HepG2 (cell line): ENCODE results near the gene TOR1B. TPM values are rescaled to one million over a fixed set of nuclear protein-coding genes. Genes with fewer than 3 reads are reported as not detected.
A peak's percentile ranks its signal among the peaks of the same experiment; 100 is the strongest.

Experiments used
- ELF4 ChIP-seq: sonication (generic); formaldehyde crosslinking; IDR thresholded peaks from 2 replicates; pipeline ENCODE4 v1.5.0; 2020; ENCODE audit warnings: missing genetic modification reagents, mild to moderate bottlenecking, moderate library complexity, borderline replicate concordance
- JUND ChIP-seq: sonication (generic); formaldehyde crosslinking; IDR thresholded peaks from 2 replicates; pipeline ENCODE4 v1.8.0; 2022; ENCODE audit warnings: mild to moderate bottlenecking, missing genetic modification reagents
- KDM1A ChIP-seq: IDR thresholded peaks from 2 replicates; pipeline ENCODE4 v1.6.1; 2016; ENCODE audit warnings: missing compliant biosample characterization
- KDM5B ChIP-seq: sonication (generic); formaldehyde crosslinking; IDR thresholded peaks from 2 replicates; pipeline ENCODE4 v1.4.0; 2020; ENCODE audit warnings: missing genetic modification reagents, mild to moderate bottlenecking, borderline replicate concordance
- KMT2A ChIP-seq: sonication (generic); formaldehyde crosslinking; IDR thresholded peaks from 2 replicates; pipeline ENCODE4 v1.4.0; 2020; ENCODE audit warnings: missing genetic modification reagents
- PHF20 ChIP-seq: sonication (generic); formaldehyde crosslinking; IDR thresholded peaks from 2 replicates; pipeline ENCODE4 v1.5.0; 2020; ENCODE audit warnings: mild to moderate bottlenecking, missing genetic modification reagents
- POGZ ChIP-seq: sonication (generic); formaldehyde crosslinking; IDR thresholded peaks from 2 replicates; pipeline ENCODE4 v1.4.0; 2020; ENCODE audit warnings: mild to moderate bottlenecking, missing genetic modification reagents
- RARG ChIP-seq: sonication (generic); formaldehyde crosslinking; IDR thresholded peaks from 2 replicates; pipeline ENCODE4 v1.4.0; 2020; ENCODE audit warnings: low read depth, mild to moderate bottlenecking, missing genetic modification reagents
- RNF2 ChIP-seq: fragments of 450-650 bp; conservative IDR thresholded peaks from 2 replicates; pipeline ENCODE4 v1.6.1; 2016; ENCODE audit warnings: low read depth
- TCF7L2 ChIP-seq: IDR thresholded peaks from 2 replicates; pipeline ENCODE4 v1.6.1; 2011; ENCODE audit warnings: mild to moderate bottlenecking, low read depth, low read length, moderate library complexity
- TGIF2 ChIP-seq: IDR thresholded peaks from 2 replicates; pipeline ENCODE4 v1.6.1; 2016; ENCODE audit warnings: control low read depth, missing compliant biosample characterization
- ZFY ChIP-seq: sonication (generic); formaldehyde crosslinking; IDR thresholded peaks from 2 replicates; pipeline ENCODE4 v1.4.0; 2020; ENCODE audit warnings: missing genetic modification reagents
- ZNF761 ChIP-seq: sonication (generic); formaldehyde crosslinking; conservative IDR thresholded peaks from 2 replicates; pipeline ENCODE4 v1.4.0; 2020; ENCODE audit warnings: mild to moderate bottlenecking, missing genetic modification reagents
- polyA plus RNA-seq, 8 experiments: library from polyadenylated mRNA; depleted of rRNA in 3 of 8; stranded (reverse) in 7 of 8; unstranded in 1 of 8; fragments of >200 nt; fragmentation: Illumina TruSeq in 4 of 8; extraction: Trizol in 4 of 8; gene quantifications; 2 replicates each; pipeline versions ENCODE4 v1.2.1 to v1.2.3, GENCODE V29; 2011 to 2016; ENCODE audit warnings: low read depth in 4 of 8, missing spikeins in 1 of 8, mixed read lengths in 1 of 8; ENCODE audit not compliant: insufficient read depth in 1 of 8
- total RNA-seq, 5 experiments: library from RNA; depleted of rRNA; stranded (reverse); fragments of >200 nt; fragmentation: Illumina TruSeq; extraction: Trizol; gene quantifications; 2 replicates each; pipeline ENCODE4 v1.2.3, GENCODE V29; 2016; ENCODE audit warnings: low read depth in 1 of 5
- TF ChIP-seq, protein P1 (sequence below): sonication (generic); formaldehyde crosslinking; IDR thresholded peaks from 2 replicates; pipeline ENCODE4 v1.4.0; 2020; ENCODE audit warnings: mild to moderate bottlenecking, missing genetic modification reagents
- TF ChIP-seq, protein P2 (sequence below), 2 experiments: sonication (generic) in 1 of 2; formaldehyde crosslinking in 1 of 2; IDR thresholded peaks; 2 replicates each; pipeline versions ENCODE4 v1.6.1 to v1.9.0; 2014 to 2022; ENCODE audit warnings: antibody characterized with exemption in 1 of 2, borderline replicate concordance in 1 of 2, inconsistent platforms in 1 of 2, low read depth in 1 of 2, missing genetic modification reagents in 1 of 2
- TF ChIP-seq, protein P3 (sequence below): sonication (generic); formaldehyde crosslinking; IDR thresholded peaks from 2 replicates; pipeline ENCODE4 v1.4.0; 2020; ENCODE audit warnings: mild to moderate bottlenecking, missing genetic modification reagents
- TF ChIP-seq, protein P4 (sequence below): sonication (generic); formaldehyde crosslinking; IDR thresholded peaks from 2 replicates; pipeline ENCODE4 v1.5.1; 2020; ENCODE audit warnings: mild to moderate bottlenecking, missing genetic modification reagents, moderate library complexity
- TF ChIP-seq, protein P5 (sequence below): sonication (generic); formaldehyde crosslinking; IDR thresholded peaks from 2 replicates; pipeline ENCODE4 v1.4.0; 2020; ENCODE audit warnings: missing genetic modification reagents

TOR1B gene
- total and polyA plus RNA-seq, 2 of the 13 experiments (the other 11 are each of a cell fraction or from before 2014, with no cell fraction given): 18.1 to 21.3 TPM

DNA sequence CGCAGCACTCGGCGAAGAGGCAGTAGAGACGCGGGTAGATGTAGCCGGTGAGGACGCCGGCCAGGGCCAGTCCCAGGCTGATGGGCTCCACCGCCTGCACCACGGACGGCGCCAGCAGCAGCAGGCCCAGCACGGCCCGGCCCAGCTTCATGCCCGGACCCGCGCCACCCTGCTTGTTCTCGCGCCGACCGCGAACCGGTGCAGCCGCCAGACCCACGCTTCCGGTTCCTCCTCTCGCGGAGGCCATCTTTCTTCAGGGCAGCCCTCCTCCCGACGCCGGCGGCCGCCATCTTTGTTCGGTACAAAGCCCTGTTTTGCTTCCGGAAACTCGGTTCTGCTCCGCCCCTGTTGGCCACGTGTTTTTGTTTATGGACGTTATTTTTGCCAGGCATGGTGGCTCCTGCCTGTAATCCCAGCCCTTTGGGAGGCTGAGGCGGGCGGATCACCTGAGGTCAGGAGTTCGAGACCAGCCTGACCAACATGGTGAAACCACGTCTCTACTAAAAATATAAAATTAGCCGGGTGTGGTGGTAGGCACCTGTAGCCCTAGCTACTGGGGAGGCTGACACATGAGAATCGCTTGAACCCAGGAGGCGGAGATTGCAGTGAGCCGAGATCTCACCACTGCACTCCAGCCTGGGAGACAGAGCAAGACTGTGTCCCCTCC lies 21.1 kb downstream of the TOR1B start, which contains the start of gene TOR1A (continued):
- TF ChIP-seq, protein P1, sequence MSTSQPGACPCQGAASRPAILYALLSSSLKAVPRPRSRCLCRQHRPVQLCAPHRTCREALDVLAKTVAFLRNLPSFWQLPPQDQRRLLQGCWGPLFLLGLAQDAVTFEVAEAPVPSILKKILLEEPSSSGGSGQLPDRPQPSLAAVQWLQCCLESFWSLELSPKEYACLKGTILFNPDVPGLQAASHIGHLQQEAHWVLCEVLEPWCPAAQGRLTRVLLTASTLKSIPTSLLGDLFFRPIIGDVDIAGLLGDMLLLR (CRISPR knock-in tag): peak; percentile 89
- peak; percentile 77 for TF ChIP-seq KDM5B
- peak; percentile 75; the same call in 1 of the 2 replicates for TF ChIP-seq TGIF2 (CRISPR knock-in tag)
- no peak for TF ChIP-seq TCF7L2
- TF ChIP-seq, protein P2, sequence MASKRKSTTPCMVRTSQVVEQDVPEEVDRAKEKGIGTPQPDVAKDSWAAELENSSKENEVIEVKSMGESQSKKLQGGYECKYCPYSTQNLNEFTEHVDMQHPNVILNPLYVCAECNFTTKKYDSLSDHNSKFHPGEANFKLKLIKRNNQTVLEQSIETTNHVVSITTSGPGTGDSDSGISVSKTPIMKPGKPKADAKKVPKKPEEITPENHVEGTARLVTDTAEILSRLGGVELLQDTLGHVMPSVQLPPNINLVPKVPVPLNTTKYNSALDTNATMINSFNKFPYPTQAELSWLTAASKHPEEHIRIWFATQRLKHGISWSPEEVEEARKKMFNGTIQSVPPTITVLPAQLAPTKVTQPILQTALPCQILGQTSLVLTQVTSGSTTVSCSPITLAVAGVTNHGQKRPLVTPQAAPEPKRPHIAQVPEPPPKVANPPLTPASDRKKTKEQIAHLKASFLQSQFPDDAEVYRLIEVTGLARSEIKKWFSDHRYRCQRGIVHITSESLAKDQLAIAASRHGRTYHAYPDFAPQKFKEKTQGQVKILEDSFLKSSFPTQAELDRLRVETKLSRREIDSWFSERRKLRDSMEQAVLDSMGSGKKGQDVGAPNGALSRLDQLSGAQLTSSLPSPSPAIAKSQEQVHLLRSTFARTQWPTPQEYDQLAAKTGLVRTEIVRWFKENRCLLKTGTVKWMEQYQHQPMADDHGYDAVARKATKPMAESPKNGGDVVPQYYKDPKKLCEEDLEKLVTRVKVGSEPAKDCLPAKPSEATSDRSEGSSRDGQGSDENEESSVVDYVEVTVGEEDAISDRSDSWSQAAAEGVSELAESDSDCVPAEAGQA (IDR thresholded peaks at IDR 0.05; ENCODE audit: low read depth): peak; percentile 100
- TF ChIP-seq, protein P2 (CRISPR knock-in tag; IDR thresholded peaks at IDR 0.05; ENCODE audit: borderline replicate concordance): no peak
- TF ChIP-seq JUND (CRISPR knock-in tag): peak; percentile 36; the same call in 1 of the 2 replicates
- peak; percentile 83 for TF ChIP-seq POGZ
- no peak for TF ChIP-seq RARG (CRISPR knock-in tag)
- 0 out of 2 replicates have a peak, but pooled peaks have one; percentile 38 for TF ChIP-seq RNF2
- TF ChIP-seq, protein P3, sequence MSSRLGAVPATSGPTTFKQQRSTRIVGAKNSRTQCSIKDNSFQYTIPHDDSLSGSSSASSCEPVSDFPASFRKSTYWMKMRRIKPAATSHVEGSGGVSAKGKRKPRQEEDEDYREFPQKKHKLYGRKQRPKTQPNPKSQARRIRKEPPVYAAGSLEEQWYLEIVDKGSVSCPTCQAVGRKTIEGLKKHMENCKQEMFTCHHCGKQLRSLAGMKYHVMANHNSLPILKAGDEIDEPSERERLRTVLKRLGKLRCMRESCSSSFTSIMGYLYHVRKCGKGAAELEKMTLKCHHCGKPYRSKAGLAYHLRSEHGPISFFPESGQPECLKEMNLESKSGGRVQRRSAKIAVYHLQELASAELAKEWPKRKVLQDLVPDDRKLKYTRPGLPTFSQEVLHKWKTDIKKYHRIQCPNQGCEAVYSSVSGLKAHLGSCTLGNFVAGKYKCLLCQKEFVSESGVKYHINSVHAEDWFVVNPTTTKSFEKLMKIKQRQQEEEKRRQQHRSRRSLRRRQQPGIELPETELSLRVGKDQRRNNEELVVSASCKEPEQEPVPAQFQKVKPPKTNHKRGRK (CRISPR knock-in tag): no peak
- TF ChIP-seq, protein P4, sequence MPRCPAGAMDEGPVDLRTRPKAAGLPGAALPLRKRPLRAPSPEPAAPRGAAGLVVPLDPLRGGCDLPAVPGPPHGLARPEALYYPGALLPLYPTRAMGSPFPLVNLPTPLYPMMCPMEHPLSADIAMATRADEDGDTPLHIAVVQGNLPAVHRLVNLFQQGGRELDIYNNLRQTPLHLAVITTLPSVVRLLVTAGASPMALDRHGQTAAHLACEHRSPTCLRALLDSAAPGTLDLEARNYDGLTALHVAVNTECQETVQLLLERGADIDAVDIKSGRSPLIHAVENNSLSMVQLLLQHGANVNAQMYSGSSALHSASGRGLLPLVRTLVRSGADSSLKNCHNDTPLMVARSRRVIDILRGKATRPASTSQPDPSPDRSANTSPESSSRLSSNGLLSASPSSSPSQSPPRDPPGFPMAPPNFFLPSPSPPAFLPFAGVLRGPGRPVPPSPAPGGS (CRISPR knock-in tag): no peak; the same call in 1 of the 2 replicates
- peak; percentile 92 for TF ChIP-seq PHF20 (CRISPR knock-in tag)
- peak; percentile 95 for TF ChIP-seq ELF4
- peak; percentile 77 for TF ChIP-seq KMT2A (CRISPR knock-in tag)
- peak; percentile 78; the same call in 1 of the 2 replicates for TF ChIP-seq ZNF761
- TF ChIP-seq ZFY (CRISPR knock-in tag): peak; percentile 96
- TF ChIP-seq, protein P5, sequence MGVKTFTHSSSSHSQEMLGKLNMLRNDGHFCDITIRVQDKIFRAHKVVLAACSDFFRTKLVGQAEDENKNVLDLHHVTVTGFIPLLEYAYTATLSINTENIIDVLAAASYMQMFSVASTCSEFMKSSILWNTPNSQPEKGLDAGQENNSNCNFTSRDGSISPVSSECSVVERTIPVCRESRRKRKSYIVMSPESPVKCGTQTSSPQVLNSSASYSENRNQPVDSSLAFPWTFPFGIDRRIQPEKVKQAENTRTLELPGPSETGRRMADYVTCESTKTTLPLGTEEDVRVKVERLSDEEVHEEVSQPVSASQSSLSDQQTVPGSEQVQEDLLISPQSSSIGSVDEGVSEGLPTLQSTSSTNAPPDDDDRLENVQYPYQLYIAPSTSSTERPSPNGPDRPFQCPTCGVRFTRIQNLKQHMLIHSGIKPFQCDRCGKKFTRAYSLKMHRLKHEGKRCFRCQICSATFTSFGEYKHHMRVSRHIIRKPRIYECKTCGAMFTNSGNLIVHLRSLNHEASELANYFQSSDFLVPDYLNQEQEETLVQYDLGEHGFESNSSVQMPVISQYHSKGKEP (CRISPR knock-in tag): no peak
- TF ChIP-seq KDM1A (CRISPR knock-in tag): peak; percentile 93
